Right cardiac atrium (tissue), 5 donors: Measurements from ENCODE around the gene MAML2. TPM values are rescaled to one million over a fixed set of nuclear protein-coding genes. Genes with fewer than 3 reads are reported as not detected.
A peak's percentile ranks its signal among the peaks of the same experiment; 100 is the strongest.

Source experiments
- ATAC-seq, 2 donors: fragments of 200-7000 bp; cut with Tn5 transposase; one replicate each; pipeline versions ENCODE4 v1.8.0 to v1.9.1; 2020; ENCODE audit warnings: moderate library complexity in 2 of 2, mild to moderate bottlenecking in 1 of 2
- DNase-seq, 3 donors: peaks; one replicate each; pipeline ENCODE4 v3.0.0-alpha.2; 2020
- H3K27ac ChIP-seq: one replicate; pipeline ENCODE4 v1.5.1; 2013; ENCODE audit warnings: mild to moderate bottlenecking, low read length, control low read depth, moderate library complexity
- H3K27me3 ChIP-seq: one replicate; pipeline ENCODE4 v1.6.1; 2013; ENCODE audit not compliant: control insufficient read depth, insufficient read depth
- H3K4me1 ChIP-seq: one replicate; pipeline ENCODE4 v1.6.1; 2013; ENCODE audit warnings: low read length; ENCODE audit not compliant: control insufficient read depth, insufficient read depth
- H3K4me3 ChIP-seq: one replicate; pipeline ENCODE4 v1.5.1; 2013; ENCODE audit warnings: low read length, control low read depth
- H3K9me3 ChIP-seq: one replicate; pipeline ENCODE4 v1.6.1; 2013; ENCODE audit warnings: low read length; ENCODE audit not compliant: control insufficient read depth
- WGBS: extraction: QIAGEN DNeasy Blood & Tissue Kit; methylation state at CpG from one replicate; pipeline ENCODE4 v1.1.7; 2013; 5-methylcytosine and 5-hydroxymethylcytosine counted together
- intact Hi-C, 4 donors: fragments of 100-400 bp; cut with DNase I; formaldehyde crosslinking; loops; one replicate each; pipeline versions ENCODE4 v1.11.0 to v1.14.0; 2022 to 2023
- polyA plus RNA-seq: library from polyadenylated mRNA; stranded (reverse); fragments of 200-250 nt; gene quantifications from one replicate; pipeline ENCODE4 v1.2.3, GENCODE V29; 2013
- total RNA-seq, 4 donors: library from RNA; stranded (reverse); fragmentation: NEBNext Ultra II Directional; extraction: Animal tissue kit (Norgen Biotek cat#: 25700); gene quantifications; one replicate each; pipeline ENCODE4 v1.2.1, GENCODE V29; 2021
- donor health status: healthy with polysubstance abuse.
- donor health status: DM: no; HTN: yes; CAD: no.
- donor health status: DM: no; HTN: no; CAD: no.
- donor health status: DM: no; HTN: yes; CAD: no; lungs with severe emphysema.
- donor health status: DM: yes; HTN: yes; CAD: no.

MAML2 gene
- total and polyA plus RNA-seq, 5 donors: 2.7 to 9.9 (median 7.4) TPM

- Histone ChIP-seq H3K27ac (no peak overlapping the region), H3K9me3 (no peaks in the 10 kb centered on the region), H3K4me1 (peaks cover 11% of the 10 kb centered on the region), H3K27me3 (no peaks in the 10 kb centered on the region), H3K4me3 (no peak overlapping the region)
- intact Hi-C loops: loop anchor here in 1 of 4 donors (10.0 kb wide), 1 partner anchor 75 kb away; no protein-coding TSS in a partner anchor
- 76% methylated on average over 3 of the region's 3 CpGs for WGBS
- DNase-seq (no peak), ATAC-seq (no peak)
Observed at GRCh38 chr11:96329855-96330510, 13.0 kb downstream of the MAML2 start.

GRCh38 chr11:96329419-96329818, 13.6 kb downstream of the MAML2 start:
- no peak overlapping the region for H3K4me3 ChIP-seq
- no peak for ATAC-seq
- 93% methylated on average over 1 of the region's 1 CpG for WGBS
- H3K9me3 ChIP-seq: no peaks in the 10 kb centered on the region
- no peak overlapping the region for H3K27ac ChIP-seq
- no peak for DNase-seq
- intact Hi-C loops: loop anchor here in 1 of 4 donors (10.0 kb wide), 1 partner anchor 75 kb away; no protein-coding TSS in a partner anchor
- no peaks in the 10 kb centered on the region for H3K27me3 ChIP-seq
- H3K4me1 ChIP-seq: peaks cover 11% of the 10 kb centered on the region

- no peak overlapping the region for H3K4me3 ChIP-seq
- no peak overlapping the region for H3K27ac ChIP-seq
- intact Hi-C loops: loop anchor here in 1 of 4 donors (10.0 kb wide), 1 partner anchor 74 kb away; no protein-coding TSS in a partner anchor
- H3K4me1 ChIP-seq: peaks cover 11% of the 10 kb centered on the region
- ATAC-seq (no peak), DNase-seq (no peak)
- H3K9me3 ChIP-seq: no peaks in the 10 kb centered on the region
- 68% methylated on average over 8 of the region's 8 CpGs for WGBS
- H3K27me3 ChIP-seq: no peaks in the 10 kb centered on the region
Observed at GRCh38 chr11:96328395-96329010, 14.5 kb downstream of the MAML2 start.

- intact Hi-C loops: loop anchor here in 1 of 4 donors (10.0 kb wide), 1 partner anchor 72 kb away; no protein-coding TSS in a partner anchor
- H3K4me1 ChIP-seq: peaks cover 10% of the 10 kb centered on the region
- 91% methylated on average over 7 of the region's 7 CpGs for WGBS
- H3K27me3 ChIP-seq: no peaks in the 10 kb centered on the region
- no peak overlapping the region for H3K27ac ChIP-seq
- ATAC-seq: no peak
- no peak overlapping the region for H3K4me3 ChIP-seq
- DNase-seq: no peak
- no peaks in the 10 kb centered on the region for H3K9me3 ChIP-seq
Observed at GRCh38 chr11:96326959-96327358, 16.0 kb downstream of the MAML2 start.

GRCh38 chr11:96324912-96325311, 18.1 kb downstream of the MAML2 start:
- Histone ChIP-seq H3K27me3 (no peaks in the 10 kb centered on the region), H3K9me3 (no peaks in the 10 kb centered on the region), H3K4me3 (no peak overlapping the region), H3K4me1 (peaks cover 7% of the 10 kb centered on the region), H3K27ac (no peak overlapping the region)
- ATAC-seq: no peak
- intact Hi-C loops: loop anchor here in 1 of 4 donors (10.0 kb wide), 1 partner anchor 70 kb away; no protein-coding TSS in a partner anchor
- no peak for DNase-seq
- WGBS: 13% methylated on average over 1 of the region's 1 CpG

GRCh38 chr11:96323642-96323985, 19.4 kb downstream of the MAML2 start:
- intact Hi-C loops: loop anchor here in 1 of 4 donors (10.0 kb wide), 1 partner anchor 69 kb away; no protein-coding TSS in a partner anchor
- Histone ChIP-seq H3K27me3 (no peaks in the 10 kb centered on the region), H3K4me3 (no peak overlapping the region), H3K4me1 (peaks cover 11% of the 10 kb centered on the region), H3K9me3 (no peaks in the 10 kb centered on the region), H3K27ac (no peak overlapping the region)
- no peak for ATAC-seq
- 84% methylated on average over 6 of the region's 6 CpGs for WGBS
- DNase-seq: no peak

GRCh38 chr11:96322775-96323641, 20.0 kb downstream of the MAML2 start:
- Histone ChIP-seq H3K9me3 (no peaks in the 10 kb centered on the region), H3K27ac (no peak overlapping the region), H3K4me3 (no peak overlapping the region), H3K27me3 (no peaks in the 10 kb centered on the region), H3K4me1 (peaks cover 11% of the 10 kb centered on the region)
- DNase-seq (no peak), ATAC-seq (no peak)
- intact Hi-C loops: loop anchor here in 1 of 4 donors (10.0 kb wide), 1 partner anchor 68 kb away; no protein-coding TSS in a partner anchor
- 88% methylated on average over 10 of the region's 10 CpGs for WGBS

- intact Hi-C loops: loop anchor here in 1 of 4 donors (10.0 kb wide), 1 partner anchor 66 kb away; no protein-coding TSS in a partner anchor
- no peak for ATAC-seq
- H3K27ac ChIP-seq: peak overlapping the region; percentile 29
- peaks cover 14% of the 10 kb centered on the region for H3K4me1 ChIP-seq
- WGBS: 86% methylated on average over 5 of the region's 5 CpGs
- DNase-seq: no peak
- no peaks in the 10 kb centered on the region for H3K27me3 ChIP-seq
- H3K9me3 ChIP-seq: no peaks in the 10 kb centered on the region
- H3K4me3 ChIP-seq: no peak overlapping the region
Observed at GRCh38 chr11:96321091-96321490, 21.9 kb downstream of the MAML2 start.

- intact Hi-C loops: loop anchor here in 1 of 4 donors (10.0 kb wide), 1 partner anchor 65 kb away; no protein-coding TSS in a partner anchor
- Histone ChIP-seq H3K4me1 (peaks cover 17% of the 10 kb centered on the region), H3K4me3 (no peak overlapping the region), H3K9me3 (no peaks in the 10 kb centered on the region), H3K27ac (no peak overlapping the region), H3K27me3 (no peaks in the 10 kb centered on the region)
- ATAC-seq (no peak), DNase-seq (no peak)
- 52% methylated on average over 2 of the region's 2 CpGs for WGBS
Observed at GRCh38 chr11:96319898-96320656, 22.9 kb downstream of the MAML2 start.

GRCh38 chr11:96318850-96319249, 24.1 kb downstream of the MAML2 start:
- Histone ChIP-seq H3K27me3 (no peaks in the 10 kb centered on the region), H3K4me1 (peaks cover 19% of the 10 kb centered on the region), H3K4me3 (no peak overlapping the region), H3K27ac (no peak overlapping the region), H3K9me3 (no peaks in the 10 kb centered on the region)
- intact Hi-C loops: no loop called here
- no peak for ATAC-seq
- DNase-seq: no peak
- WGBS: 71% methylated on average over 3 of the region's 3 CpGs
